Measurements from ENCODE around the gene LFNG. TPM values are rescaled to one million over a fixed set of nuclear protein-coding genes. Genes with fewer than 3 reads are reported as not detected.

Gene LFNG
- total RNA-seq (2014; rRNA removed; shearing (Covaris generic)) = 0.20 and 0.32 TPM in 2 replicates
- polyA plus RNA-seq (2014; cell fraction: nucleus; rRNA removed) = 0.54 and 2.4 TPM in 2 replicates

- peak; percentile 82 for DNase-seq (ENCODE audit: extremely low read depth, low read depth)
Measured at GRCh38 chr7:2519119-2519930, at the start of gene LFNG. Gene LFNG, plus strand, starts transcription at chr7:2519774. Its CDS starts 88 bp downstream, at chr7:2519862.

DNA sequence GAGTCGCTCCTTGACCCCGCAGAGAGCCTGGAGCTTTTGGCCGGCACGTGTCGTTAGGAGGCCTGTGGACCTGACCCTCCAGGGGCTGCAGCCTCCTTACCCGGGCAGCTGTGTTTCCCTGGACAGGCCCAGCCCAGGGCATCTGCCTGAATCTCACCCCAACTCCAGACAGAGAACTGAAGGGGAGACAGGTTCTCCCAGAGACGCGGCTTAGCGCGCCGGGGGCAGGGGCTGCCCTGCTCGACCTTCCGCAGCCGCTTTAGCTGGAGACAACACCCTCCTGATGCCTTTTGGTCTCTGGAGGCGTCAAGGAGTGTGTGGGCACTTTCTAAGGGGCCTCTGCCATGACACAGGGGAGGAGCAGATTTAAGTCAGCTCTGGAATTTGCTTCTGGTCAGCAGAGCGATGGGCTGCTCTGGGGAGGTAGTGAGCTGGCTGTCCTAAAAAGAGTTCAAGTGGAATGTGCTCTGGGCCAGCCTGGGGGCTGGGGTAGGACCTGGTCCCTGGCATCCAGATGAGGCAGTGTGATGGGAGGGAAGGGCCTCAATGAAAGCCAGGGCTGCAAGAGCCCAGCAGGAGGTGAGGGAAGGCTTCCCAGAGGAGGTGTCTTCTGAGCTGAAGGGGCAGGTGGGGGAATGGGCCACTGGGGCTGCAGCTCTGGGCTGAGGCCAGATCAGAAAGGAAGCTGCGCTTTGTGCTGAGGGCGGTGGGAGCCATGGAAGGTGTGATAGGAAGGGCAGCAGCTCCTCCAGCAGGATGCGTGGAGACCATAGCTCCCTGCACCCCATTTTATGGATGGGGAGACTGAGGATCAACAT is 49.2 kb upstream of the LFNG start:
- DNase-seq (ENCODE audit: extremely low read depth, low read depth) = no peak

GRCh38 chr7:2471022-2471329 is 48.6 kb upstream of the LFNG start:
- no peak for DNase-seq (ENCODE audit: extremely low read depth, low read depth)

DNA sequence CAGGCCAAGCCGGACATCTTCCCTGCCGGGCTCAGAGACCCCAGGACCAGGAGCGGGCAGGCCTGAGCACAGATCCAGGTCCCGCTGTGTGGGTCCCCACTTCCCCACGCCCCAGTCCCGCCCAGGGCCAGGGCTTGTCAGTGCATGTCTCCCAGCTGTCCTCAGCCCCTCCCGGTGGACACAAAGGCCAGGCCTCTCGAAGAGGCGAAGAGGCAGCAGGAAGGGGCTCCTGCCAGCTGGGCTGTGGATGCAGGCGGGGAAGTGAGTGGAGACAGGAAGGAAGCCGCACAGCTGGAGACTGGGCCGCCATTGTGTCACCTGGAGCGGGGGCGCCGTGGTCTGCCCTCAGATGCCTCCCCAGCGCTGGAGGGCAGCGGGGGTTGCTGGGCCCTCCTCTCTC is 48.2 kb upstream of the LFNG start:
- DNase-seq (ENCODE audit: extremely low read depth, low read depth) = no peak

DNA sequence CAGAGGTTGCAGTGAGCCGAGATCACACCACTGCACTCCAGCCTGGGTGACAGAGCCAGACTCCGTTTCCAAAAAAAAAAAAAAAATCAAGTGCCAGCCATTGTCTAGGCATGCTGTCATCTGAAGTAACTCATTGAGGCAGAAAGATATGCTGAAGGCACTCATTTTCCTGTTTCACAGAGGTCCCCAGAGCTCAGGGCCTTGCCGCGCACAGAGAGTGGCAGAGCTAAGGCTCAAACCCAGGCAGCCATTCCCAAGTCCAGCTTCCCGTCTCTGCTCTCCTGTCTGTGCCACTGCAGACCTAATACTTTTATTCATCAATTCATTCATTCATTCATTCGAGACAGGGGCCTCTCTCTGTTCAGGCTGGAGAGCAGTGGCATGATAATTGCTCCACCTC is 46.8 kb upstream of the LFNG start:
- DNase-seq (ENCODE audit: extremely low read depth, low read depth) = no peak

GRCh38 chr7:2473496-2474180 is 45.9 kb upstream of the LFNG start:
- DNase-seq (ENCODE audit: extremely low read depth, low read depth) = no peak

- DNase-seq (ENCODE audit: extremely low read depth, low read depth) = no peak
Measured at GRCh38 chr7:2474224-2474623, 45.4 kb upstream of the LFNG start.

DNA sequence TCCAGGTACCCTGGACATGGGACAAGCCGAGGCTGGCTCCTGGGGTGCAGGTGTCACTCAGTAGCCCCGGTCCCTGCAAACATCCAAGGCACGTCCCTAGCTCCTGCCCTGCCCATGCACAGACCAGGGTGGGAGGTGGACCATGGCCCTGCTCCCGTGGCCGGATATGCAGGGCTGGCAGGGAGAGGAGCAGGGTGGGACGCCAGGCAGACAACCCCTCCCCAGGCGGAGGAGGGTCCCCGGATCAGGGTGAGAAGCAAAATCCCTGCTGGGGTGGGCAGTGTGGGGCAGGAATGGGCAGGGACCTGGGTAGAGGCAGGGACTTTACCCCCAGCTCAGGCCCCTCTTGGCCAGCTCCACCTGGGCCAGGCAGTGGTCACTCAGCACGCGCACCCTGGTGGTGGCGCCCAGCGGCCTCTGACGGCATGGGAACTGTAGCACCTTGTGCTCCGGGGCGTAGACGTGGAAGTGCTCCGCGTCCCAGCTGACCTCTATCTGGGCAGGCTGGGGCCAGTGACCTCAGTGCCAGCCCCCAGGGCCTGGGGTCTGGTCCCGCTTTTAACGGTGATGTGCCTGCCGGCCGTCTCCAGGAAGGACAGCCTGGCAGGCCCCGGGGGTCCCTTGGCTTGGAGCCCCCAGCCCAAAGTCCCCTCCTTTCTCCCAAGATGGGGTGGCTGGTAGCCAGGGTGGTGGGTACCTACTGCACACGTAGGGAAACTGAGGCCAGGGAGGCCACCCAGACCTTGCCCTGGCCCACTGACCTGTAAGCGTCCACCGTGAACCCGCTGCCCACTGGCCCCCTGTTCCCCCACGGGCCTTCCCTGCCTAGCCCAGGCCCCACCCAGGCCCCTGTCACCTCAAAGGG is 44.5 kb upstream of the LFNG start:
- DNase-seq (ENCODE audit: extremely low read depth, low read depth) = no peak

DNA sequence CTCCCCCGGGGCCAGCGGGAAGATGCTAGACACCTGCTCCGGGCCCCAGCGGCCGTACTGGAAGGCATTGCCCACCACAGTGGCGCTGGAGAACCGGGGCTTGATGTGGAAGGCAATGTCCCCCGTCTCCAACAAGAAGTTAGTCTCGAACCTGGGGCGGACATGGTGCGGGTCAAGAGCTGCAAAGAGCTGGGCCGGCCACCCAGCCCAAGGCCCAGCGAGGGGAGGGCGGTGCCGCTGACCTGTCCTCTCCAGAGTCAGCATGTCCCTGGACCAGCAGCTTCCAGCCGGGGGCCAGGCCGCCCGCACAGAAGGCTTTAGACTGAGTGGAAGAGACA is 43.9 kb upstream of the LFNG start:
- DNase-seq (ENCODE audit: extremely low read depth, low read depth) = no peak

GRCh38 chr7:2476298-2476697 is 43.3 kb upstream of the LFNG start, which contains the start of gene GRIFIN:
Gene GRIFIN, minus strand, starts transcription at chr7:2476398. Its CDS starts 15 bp downstream, at chr7:2476383.
- no peak for DNase-seq (ENCODE audit: extremely low read depth, low read depth)

GRCh38 chr7:2476776-2477446 is 42.7 kb upstream of the LFNG start:
- DNase-seq (ENCODE audit: extremely low read depth, low read depth) = no peak

- peak; percentile 42 for DNase-seq (ENCODE audit: extremely low read depth, low read depth)
Measured at GRCh38 chr7:2477447-2478398, 41.9 kb upstream of the LFNG start.

GRCh38 chr7:2478399-2478785 is 41.2 kb upstream of the LFNG start:
- DNase-seq (ENCODE audit: extremely low read depth, low read depth) = no peak

- no peak for DNase-seq (ENCODE audit: extremely low read depth, low read depth)
Measured at GRCh38 chr7:2478800-2479199, 40.8 kb upstream of the LFNG start.

DNA sequence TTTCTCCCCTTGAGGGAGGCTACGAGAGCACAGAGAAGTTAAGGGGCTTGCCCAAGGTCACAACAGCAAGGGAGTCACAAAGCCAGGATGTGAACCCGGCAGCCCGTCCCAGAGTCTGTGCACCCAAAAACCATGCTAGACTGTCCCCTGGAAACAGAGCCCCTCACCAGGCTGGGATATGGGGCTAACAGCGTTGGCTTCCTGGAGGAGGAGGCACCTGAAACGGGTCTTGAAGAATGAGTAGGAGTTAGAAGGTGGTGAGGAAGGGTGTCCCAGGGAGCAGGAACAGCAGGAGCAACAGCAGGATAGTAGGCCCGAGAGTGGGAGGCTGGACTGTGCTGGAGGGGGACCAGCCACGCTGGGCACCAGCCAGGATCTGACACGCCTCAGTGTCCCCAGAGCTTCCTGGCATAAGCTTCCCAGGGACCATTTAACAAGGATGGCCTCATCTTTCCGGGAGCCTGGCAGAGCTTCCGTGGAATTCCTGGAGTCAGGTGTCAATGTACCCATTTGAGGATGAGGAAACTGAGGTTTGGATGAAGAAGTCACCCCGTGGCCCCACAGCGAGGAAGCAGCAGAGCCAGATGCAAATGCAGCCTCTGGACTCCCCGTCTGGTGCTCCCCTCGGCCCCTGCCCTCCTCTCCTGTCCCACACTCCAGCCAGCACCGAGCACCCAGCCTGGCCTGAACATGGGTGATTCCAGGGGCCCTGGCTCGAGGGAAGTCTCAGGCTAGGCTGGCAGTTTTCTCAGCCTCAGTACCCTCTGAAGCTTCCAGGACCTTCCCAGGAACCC is 40.1 kb upstream of the LFNG start:
- no peak for DNase-seq (ENCODE audit: extremely low read depth, low read depth)

DNA sequence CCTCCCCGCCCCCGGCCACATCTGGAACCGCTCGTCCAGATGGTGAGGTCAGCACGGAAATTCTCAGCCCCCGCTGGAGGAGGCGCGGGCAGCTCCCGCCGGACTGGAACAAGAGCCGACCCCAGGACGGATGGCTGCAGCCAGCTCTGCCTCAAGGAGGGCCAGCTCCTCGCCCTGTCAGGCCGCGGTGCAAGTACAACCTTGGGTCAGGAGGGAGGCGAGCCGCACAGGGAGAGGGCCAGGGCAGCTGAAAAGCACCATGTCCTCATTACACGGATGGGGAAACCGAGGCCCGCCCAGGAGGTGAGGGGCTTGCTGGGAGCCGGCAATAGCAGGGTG is 39.5 kb upstream of the LFNG start:
- DNase-seq (ENCODE audit: extremely low read depth, low read depth) = no peak

DNA sequence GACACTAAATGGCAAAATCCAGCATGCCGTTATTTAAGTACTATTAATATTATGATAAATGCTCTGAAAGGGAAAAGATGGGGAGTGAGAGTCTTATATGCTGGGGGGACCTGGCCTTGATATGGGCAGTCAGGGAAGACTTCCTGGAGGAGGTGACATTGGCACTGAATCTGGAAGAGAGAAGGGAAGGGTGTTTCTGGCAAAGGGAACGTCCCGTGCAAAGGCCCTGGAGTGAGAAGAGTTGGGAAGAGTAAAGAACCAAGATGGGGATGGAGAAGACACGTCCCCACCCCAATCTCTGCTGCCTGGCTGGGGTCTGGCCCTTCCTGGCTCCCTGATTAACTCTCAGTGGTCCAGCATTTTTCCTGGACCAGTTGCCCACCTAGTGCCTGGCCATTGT is 38.4 kb upstream of the LFNG start:
- no peak for DNase-seq (ENCODE audit: extremely low read depth, low read depth)
